ENCODE results near the gene RRAGA. TPM values are rescaled to one million over a fixed set of nuclear protein-coding genes. Genes with fewer than 3 reads are reported as not detected.
"Not testable (repeated sequence)": the region's sequence is repeated elsewhere in the genome, so short reads cannot be mapped to it uniquely, and the experiment has no call there.

RRAGA gene
- total RNA-seq, 1 donor from 2014 or later = 71.8 TPM

DNA sequence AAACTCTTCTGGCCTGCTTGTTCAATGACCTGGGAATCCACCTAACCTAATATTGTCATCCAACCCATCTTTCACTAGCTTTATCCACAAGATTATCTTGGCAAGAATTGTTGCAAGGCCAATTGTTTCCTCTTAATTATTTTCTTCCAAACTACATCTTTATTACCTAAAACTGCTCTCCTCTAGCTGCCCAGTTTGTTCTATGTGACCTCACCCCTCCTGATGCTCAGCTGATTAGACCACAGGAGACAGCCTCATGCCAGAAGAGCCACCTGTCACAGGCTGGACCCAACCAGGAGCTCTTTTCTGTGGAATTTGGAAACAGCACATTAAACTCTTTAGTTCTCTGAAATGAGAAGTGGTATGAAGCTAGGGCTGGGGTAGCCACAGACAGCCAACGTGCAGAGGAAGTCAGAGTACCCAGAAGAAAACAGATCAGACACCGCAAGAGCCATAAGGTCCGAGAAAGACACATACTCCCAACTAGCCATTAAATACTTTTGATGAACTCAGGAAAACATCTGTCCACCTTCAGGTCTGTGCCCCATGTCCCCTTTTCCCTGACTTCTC, 28.3 kb upstream of the RRAGA start:
- peaks cover 4% of the 10 kb centered on the region for H3K27me3 Mint-ChIP-seq (ENCODE audit: unreplicated experiment)
- no peak overlapping the region for H3K27ac Mint-ChIP-seq (ENCODE audit: unreplicated experiment)
- H3K4me3 Mint-ChIP-seq (ENCODE audit: unreplicated experiment) = no peak overlapping the region
- no peak for DNase-seq
- no peaks in the 10 kb centered on the region for H3K36me3 Mint-ChIP-seq (ENCODE audit: unreplicated experiment)
- H3K9me3 Mint-ChIP-seq (ENCODE audit: unreplicated experiment) = no peaks in the 10 kb centered on the region
- TF ChIP-seq, protein P1, sequence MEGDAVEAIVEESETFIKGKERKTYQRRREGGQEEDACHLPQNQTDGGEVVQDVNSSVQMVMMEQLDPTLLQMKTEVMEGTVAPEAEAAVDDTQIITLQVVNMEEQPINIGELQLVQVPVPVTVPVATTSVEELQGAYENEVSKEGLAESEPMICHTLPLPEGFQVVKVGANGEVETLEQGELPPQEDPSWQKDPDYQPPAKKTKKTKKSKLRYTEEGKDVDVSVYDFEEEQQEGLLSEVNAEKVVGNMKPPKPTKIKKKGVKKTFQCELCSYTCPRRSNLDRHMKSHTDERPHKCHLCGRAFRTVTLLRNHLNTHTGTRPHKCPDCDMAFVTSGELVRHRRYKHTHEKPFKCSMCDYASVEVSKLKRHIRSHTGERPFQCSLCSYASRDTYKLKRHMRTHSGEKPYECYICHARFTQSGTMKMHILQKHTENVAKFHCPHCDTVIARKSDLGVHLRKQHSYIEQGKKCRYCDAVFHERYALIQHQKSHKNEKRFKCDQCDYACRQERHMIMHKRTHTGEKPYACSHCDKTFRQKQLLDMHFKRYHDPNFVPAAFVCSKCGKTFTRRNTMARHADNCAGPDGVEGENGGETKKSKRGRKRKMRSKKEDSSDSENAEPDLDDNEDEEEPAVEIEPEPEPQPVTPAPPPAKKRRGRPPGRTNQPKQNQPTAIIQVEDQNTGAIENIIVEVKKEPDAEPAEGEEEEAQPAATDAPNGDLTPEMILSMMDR (IDR thresholded peaks at IDR 0.05; ENCODE audit: partially characterized antibody, unreplicated experiment) = no peak
- no peaks in the 10 kb centered on the region for H3K4me1 Mint-ChIP-seq (ENCODE audit: low read depth, unreplicated experiment)

DNA sequence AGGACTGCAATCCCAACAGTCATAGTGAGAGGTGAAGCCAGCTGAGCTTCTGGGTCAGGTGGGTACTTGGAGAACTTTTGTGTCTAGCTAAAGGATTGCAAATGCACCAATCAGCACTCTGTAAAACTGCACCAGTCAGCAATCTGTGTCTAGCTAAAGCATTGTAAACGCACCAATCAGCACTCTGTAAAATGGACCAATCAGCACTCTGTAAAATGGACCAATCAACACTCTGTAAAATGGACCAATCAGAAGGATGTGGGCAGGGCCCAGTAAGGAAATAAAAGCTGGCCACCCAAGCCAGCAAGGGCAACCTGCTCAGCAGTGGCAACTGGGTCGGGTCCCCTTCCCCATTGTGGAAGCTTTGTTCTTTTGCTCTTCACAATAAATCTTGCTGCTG, 27.6 kb upstream of the RRAGA start:
- not testable (repeated sequence) for H3K27ac Mint-ChIP-seq (ENCODE audit: unreplicated experiment); H3K9me3 Mint-ChIP-seq (ENCODE audit: unreplicated experiment); H3K4me3 Mint-ChIP-seq (ENCODE audit: unreplicated experiment); H3K4me1 Mint-ChIP-seq (ENCODE audit: low read depth, unreplicated experiment); H3K27me3 Mint-ChIP-seq (ENCODE audit: unreplicated experiment); H3K36me3 Mint-ChIP-seq (ENCODE audit: unreplicated experiment); DNase-seq

DNA sequence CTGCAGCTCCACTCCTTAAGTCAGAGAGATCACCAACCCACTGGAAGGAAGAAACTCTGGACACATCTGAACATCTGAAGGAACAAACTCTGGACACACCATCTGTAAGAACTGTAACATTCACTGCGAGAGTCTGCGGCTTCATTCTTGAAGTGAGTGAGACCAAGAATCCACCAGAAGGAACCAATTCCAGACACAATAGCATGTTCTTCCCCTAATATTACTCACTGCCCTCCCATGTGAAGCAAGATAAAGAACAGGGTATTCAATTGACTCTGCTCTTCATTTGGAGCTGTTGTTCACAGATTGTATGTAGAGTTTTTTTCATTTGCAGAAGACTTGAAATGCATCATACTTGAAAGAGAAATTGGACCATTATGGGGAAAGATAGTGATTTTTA, 27.0 kb upstream of the RRAGA start:
- H3K4me3 Mint-ChIP-seq (ENCODE audit: unreplicated experiment) = no peak overlapping the region
- DNase-seq = no peak
- no peaks in the 10 kb centered on the region for H3K9me3 Mint-ChIP-seq (ENCODE audit: unreplicated experiment)
- TF ChIP-seq, protein P1 (IDR thresholded peaks at IDR 0.05; ENCODE audit: partially characterized antibody, unreplicated experiment) = no peak
- peaks cover 4% of the 10 kb centered on the region for H3K27me3 Mint-ChIP-seq (ENCODE audit: unreplicated experiment)
- H3K36me3 Mint-ChIP-seq (ENCODE audit: unreplicated experiment) = no peaks in the 10 kb centered on the region
- no peaks in the 10 kb centered on the region for H3K4me1 Mint-ChIP-seq (ENCODE audit: low read depth, unreplicated experiment)
- H3K27ac Mint-ChIP-seq (ENCODE audit: unreplicated experiment) = no peak overlapping the region

DNA sequence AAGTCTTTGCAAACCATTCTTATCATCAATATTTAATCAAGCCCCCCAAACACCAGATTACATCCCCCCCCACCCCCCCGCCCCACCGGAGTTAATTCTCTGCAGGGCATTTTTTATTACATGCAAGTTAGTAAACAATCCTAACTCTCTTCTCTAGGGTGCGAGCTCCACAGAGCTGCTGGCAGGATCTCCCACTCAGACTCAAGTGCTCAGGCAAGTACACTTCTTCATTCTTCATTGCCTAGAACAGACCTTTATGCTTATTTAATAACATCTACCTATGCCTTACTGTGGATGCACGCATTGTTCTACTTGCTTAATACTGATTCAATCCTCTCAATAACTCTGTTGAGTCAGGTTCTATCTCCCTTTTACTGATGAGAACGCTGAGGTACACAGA, 26.1 kb upstream of the RRAGA start:
- Mint-ChIP-seq H3K36me3 (ENCODE audit: unreplicated experiment) (no peaks in the 10 kb centered on the region), H3K4me3 (ENCODE audit: unreplicated experiment) (no peak overlapping the region), H3K4me1 (ENCODE audit: low read depth, unreplicated experiment) (no peaks in the 10 kb centered on the region), H3K27me3 (ENCODE audit: unreplicated experiment) (peaks cover 4% of the 10 kb centered on the region), H3K27ac (ENCODE audit: unreplicated experiment) (no peak overlapping the region), H3K9me3 (ENCODE audit: unreplicated experiment) (no peaks in the 10 kb centered on the region)
- TF ChIP-seq, protein P1 (IDR thresholded peaks at IDR 0.05; ENCODE audit: partially characterized antibody, unreplicated experiment) = no peak
- no peak for DNase-seq

DNA sequence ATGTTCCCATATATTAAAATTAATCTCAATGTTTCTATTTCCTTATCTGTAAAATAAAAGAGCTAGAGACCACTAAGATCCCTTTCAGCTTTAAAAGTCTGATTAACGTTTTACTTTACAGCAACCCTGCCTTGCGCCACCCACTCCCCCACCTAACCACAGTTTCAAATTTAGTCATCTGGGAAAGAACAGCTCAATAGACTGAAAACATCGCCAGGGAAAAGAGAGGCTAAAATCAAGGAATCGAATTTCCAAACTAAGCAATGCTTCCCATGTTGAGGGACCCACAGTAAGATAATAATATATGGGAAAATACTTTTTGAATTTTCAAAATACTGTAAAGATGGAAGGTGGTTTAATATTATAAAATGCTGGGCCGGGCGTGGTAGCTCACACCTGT, 22.9 kb upstream of the RRAGA start:
- H3K36me3 Mint-ChIP-seq (ENCODE audit: unreplicated experiment) = no peaks in the 10 kb centered on the region
- H3K4me1 Mint-ChIP-seq (ENCODE audit: low read depth, unreplicated experiment) = peaks cover 2% of the 10 kb centered on the region
- H3K27me3 Mint-ChIP-seq (ENCODE audit: unreplicated experiment) = peaks cover 8% of the 10 kb centered on the region
- TF ChIP-seq, protein P1 (IDR thresholded peaks at IDR 0.05; ENCODE audit: partially characterized antibody, unreplicated experiment) = no peak
- H3K9me3 Mint-ChIP-seq (ENCODE audit: unreplicated experiment) = peaks cover 6% of the 10 kb centered on the region
- H3K27ac Mint-ChIP-seq (ENCODE audit: unreplicated experiment) = no peak overlapping the region
- no peak for DNase-seq
- no peak overlapping the region for H3K4me3 Mint-ChIP-seq (ENCODE audit: unreplicated experiment)
